ENCODE measurements around the gene SALL3.

Gene SALL3

GRCh38 chr18:78972385-78972918 lies 7.2 kb upstream of the SALL3 start:
- no peak for TF ChIP-seq CTCF (IDR thresholded peaks at IDR 0.05; ENCODE audit: low read depth, low read length)
- DNase-seq (ENCODE audit: extremely low read depth, low read depth) = no peak

GRCh38 chr18:78972930-78973331 lies 6.7 kb upstream of the SALL3 start:
- TF ChIP-seq CTCF (IDR thresholded peaks at IDR 0.05; ENCODE audit: low read depth, low read length) = no peak
- no peak for DNase-seq (ENCODE audit: extremely low read depth, low read depth)

GRCh38 chr18:78973357-78974083 lies 6.1 kb upstream of the SALL3 start:
- TF ChIP-seq CTCF (IDR thresholded peaks at IDR 0.05; ENCODE audit: low read depth, low read length) = no peak
- no peak for DNase-seq (ENCODE audit: extremely low read depth, low read depth)

GRCh38 chr18:78974115-78974761 lies 5.4 kb upstream of the SALL3 start:
- TF ChIP-seq CTCF (IDR thresholded peaks at IDR 0.05; ENCODE audit: low read depth, low read length) = no peak
- no peak for DNase-seq (ENCODE audit: extremely low read depth, low read depth)

GRCh38 chr18:78975292-78975691 lies 4.3 kb upstream of the SALL3 start:
- no peak for DNase-seq (ENCODE audit: extremely low read depth, low read depth)
- TF ChIP-seq CTCF (IDR thresholded peaks at IDR 0.05; ENCODE audit: low read depth, low read length) = no peak

- DNase-seq (ENCODE audit: extremely low read depth, low read depth) = no peak
- TF ChIP-seq CTCF (IDR thresholded peaks at IDR 0.05; ENCODE audit: low read depth, low read length) = no peak
Measured at GRCh38 chr18:78975699-78976335, 3.8 kb upstream of the SALL3 start.

All from AG09319 (cell line).